ENCODE measurements around the gene PRSS36. TPM values are rescaled to one million over a fixed set of nuclear protein-coding genes. Genes with fewer than 3 reads are reported as not detected.

Gene PRSS36
- total and polyA plus RNA-seq, 9 of the 15 experiments (the other 6 are each of a cell fraction or from before 2014, with no cell fraction given), result 0.09 to 1.2 (median 0.54) TPM; not detected in 2

- TF ChIP-seq TRIM25 (IDR thresholded peaks at IDR 0.05; ENCODE audit: borderline replicate concordance) (no peak), ESRRA (IDR thresholded peaks at IDR 0.05; ENCODE audit: borderline replicate concordance, low read depth) (0 out of 2 replicates have a peak, but pooled peaks have one; percentile 8), ZNF584 (CRISPR knock-in tag; IDR thresholded peaks at IDR 0.05; ENCODE audit: low read depth) (no peak), ESRRB (CRISPR knock-in tag; IDR thresholded peaks at IDR 0.05; ENCODE audit: borderline replicate concordance) (no peak), SMARCA4 (IDR thresholded peaks at IDR 0.05) (0 out of 2 replicates have a peak, but pooled peaks have one; percentile 24), FOSL1 (tag; conservative IDR thresholded peaks at IDR 0.05) (peak; percentile 16; the same call in 1 of the 2 replicates), ZNF121 (CRISPR knock-in tag; conservative IDR thresholded peaks at IDR 0.05) (no peak), CC2D1A (IDR thresholded peaks at IDR 0.05) (no peak), ZNF224 (CRISPR knock-in tag; IDR thresholded peaks at IDR 0.05) (no peak), TCF3 (CRISPR knock-in tag; IDR thresholded peaks at IDR 0.05) (no peak), PCBP1 (IDR thresholded peaks at IDR 0.05; ENCODE audit: low read depth, low read length, poor library complexity, severe bottlenecking) (no peak), TAL1 (IDR thresholded peaks at IDR 0.05) (no peak), ZNF512 (tag; IDR thresholded peaks at IDR 0.05) (no peak), CEBPB (tag; IDR thresholded peaks at IDR 0.05) (no peak), NR3C1 (CRISPR knock-in tag; IDR thresholded peaks at IDR 0.05) (no peak), TCF7 (IDR thresholded peaks at IDR 0.05; ENCODE audit: borderline replicate concordance) (no peak), EGR1 (conservative IDR thresholded peaks at IDR 0.05) (no peak), TBP (optimal IDR thresholded peaks at IDR 0.05; ENCODE audit: low read depth, low read length) (no peak), HDAC1 (IDR thresholded peaks at IDR 0.05) (0 out of 4 replicates have a peak, but pooled peaks of 1 of the 2 experiments have one; percentile 5), CEBPG (CRISPR knock-in tag; IDR thresholded peaks at IDR 0.05) (no peak), CEBPG (tag; conservative IDR thresholded peaks at IDR 0.05 in 1 of 2, IDR thresholded peaks at IDR 0.05 in 1 of 2) (no peak), PHB2 (IDR thresholded peaks at IDR 0.05; ENCODE audit: low read depth) (no peak), HMG20A (CRISPR knock-in tag; conservative IDR thresholded peaks at IDR 0.05) (no peak), BCOR (IDR thresholded peaks at IDR 0.05) (no peak), KDM1A (IDR thresholded peaks at IDR 0.05) (no peak)
- TF ChIP-seq, protein P1, sequence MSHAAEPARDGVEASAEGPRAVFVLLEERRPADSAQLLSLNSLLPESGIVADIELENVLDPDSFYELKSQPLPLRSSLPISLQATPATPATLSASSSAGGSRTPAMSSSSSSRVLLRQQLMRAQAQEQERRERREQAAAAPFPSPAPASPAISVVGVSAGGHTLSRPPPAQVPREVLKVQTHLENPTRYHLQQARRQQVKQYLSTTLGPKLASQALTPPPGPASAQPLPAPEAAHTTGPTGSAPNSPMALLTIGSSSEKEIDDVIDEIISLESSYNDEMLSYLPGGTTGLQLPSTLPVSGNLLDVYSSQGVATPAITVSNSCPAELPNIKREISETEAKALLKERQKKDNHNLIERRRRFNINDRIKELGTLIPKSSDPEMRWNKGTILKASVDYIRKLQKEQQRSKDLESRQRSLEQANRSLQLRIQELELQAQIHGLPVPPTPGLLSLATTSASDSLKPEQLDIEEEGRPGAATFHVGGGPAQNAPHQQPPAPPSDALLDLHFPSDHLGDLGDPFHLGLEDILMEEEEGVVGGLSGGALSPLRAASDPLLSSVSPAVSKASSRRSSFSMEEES (CRISPR knock-in tag; IDR thresholded peaks at IDR 0.05), result no peak
These were observed 31.4 kb downstream of the PRSS36 start (continued) for GRCh38 chr16:31118223-31119155.

Measured in K562 (cell line).